HG02973 (cell line): ENCODE data around the gene ITSN2.
"Not testable (repeated sequence)": the region's sequence is repeated elsewhere in the genome, so short reads cannot be mapped to it uniquely, and the experiment has no call there.

Experiments
- ATAC-seq: cut with Tn5 transposase; IDR thresholded peaks from one replicate; pipeline ENCODE4 v1.9.1; 2021; ENCODE audit warnings: moderate library complexity; ENCODE audit not compliant: unreplicated experiment

Gene ITSN2

GRCh38 chr2:24363301-24363700 lies 3.0 kb upstream of the ITSN2 start:
- no peak for ATAC-seq

- ATAC-seq = no peak
These were observed 1.9 kb upstream of the ITSN2 start for GRCh38 chr2:24362253-24362652.

GRCh38 chr2:24360963-24361330 lies 611 bp upstream of the ITSN2 start:
- ATAC-seq = no peak

DNA sequence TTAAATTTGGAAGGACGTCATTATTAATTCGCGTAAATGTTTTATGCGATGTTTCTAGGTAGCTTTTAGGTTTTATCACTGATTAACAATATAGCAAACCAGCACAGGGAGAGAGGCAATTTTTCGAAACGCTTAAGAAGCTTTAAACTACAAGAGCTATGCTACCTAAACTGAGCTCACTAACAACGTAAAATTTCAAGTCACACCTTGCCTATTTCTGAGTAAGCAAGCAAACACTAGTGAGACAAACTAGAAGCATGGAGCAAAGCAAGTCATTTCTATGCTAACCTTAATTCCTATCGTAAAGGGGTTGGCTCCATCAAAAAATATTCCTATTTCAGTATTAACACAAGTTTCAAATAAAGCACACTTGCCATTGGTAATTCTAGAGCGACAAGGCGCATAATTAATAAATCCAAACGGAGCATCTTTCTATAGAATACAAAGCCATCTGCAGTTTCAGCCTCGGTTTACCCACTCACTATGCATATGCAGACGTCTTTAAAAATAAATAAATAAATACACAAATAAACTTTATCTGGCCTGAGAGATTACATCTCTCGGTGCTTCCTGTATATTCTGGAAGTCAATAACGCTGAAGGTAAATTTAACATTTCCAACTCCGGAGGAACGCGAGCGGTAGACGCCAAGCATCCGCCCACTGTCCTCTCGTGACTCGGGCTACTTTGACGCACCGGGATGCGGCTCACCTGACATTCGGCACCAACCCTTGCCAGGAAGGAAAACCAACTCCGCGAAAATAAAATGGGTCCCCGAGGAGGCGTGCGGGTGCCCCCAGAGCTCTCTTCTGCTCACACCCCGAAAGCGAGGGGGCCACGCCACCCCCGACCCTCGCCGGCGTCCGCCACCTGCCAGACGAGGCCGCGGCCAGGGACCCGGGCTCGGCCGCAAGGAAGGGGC lies 947 bp downstream of the ITSN2 start:
- peak; percentile 12 for ATAC-seq

DNA sequence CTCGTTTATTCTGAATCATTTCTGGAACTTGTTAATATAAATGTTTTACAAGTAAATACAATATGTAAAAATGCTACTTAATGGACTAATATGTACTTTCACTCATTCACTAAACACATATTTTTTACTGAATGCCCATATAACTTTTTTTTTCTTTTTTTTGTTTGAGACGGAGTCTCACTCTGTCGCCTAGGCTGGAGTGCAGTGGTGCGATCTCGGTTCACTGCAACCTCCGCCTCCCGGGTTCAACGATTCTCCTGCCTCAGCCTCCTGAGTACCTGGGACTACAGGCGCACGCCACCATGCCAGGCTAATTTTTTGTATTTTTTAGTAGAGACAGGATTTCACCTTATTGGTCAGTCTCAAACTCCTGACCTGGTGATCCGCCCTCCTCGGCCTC lies 2.6 kb downstream of the ITSN2 start:
- not testable (repeated sequence) for ATAC-seq

GRCh38 chr2:24357115-24357514 lies 3.2 kb downstream of the ITSN2 start:
- ATAC-seq = not testable (repeated sequence)

DNA sequence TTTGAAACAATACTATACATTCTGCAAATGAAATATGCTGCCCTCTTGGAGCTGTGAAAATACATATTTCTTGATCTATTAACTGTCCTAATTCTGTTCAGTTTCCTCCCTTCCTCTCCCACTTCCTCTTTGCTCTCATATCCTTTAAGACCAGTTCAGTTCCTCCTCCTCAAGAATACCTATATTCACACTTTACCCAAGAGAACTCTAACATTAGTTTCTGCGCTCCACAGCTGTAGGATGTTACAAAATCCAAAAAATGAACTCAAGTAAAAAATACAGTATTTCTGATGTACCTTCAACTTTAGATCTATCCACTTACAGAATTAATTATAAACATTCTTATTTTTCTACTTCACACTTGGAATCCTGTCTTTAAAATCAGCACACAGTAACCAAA lies 5.4 kb downstream of the ITSN2 start:
- no peak for ATAC-seq

DNA sequence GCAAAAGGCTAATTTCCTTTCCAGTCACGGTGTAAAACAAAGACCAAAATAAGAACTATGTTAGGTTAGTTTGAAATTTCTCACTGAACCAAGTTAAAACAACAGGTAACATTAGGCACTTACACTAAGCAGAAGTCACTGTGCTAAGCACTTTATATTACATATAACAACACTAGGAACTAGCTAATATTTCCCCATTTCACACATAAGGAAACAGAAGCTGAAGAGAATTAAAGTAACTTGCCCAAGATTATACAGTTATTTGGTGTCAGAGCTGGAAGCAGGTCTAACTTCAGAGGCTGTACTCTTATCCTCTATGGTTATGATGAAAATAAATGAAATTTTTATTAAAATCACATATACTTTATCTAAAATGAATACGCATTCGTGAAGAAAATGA lies 5.9 kb downstream of the ITSN2 start:
- no peak for ATAC-seq

GRCh38 chr2:24353973-24354372 lies 6.4 kb downstream of the ITSN2 start:
- no peak for ATAC-seq

- ATAC-seq = no peak
These were observed 7.0 kb downstream of the ITSN2 start for GRCh38 chr2:24353364-24353763.

DNA sequence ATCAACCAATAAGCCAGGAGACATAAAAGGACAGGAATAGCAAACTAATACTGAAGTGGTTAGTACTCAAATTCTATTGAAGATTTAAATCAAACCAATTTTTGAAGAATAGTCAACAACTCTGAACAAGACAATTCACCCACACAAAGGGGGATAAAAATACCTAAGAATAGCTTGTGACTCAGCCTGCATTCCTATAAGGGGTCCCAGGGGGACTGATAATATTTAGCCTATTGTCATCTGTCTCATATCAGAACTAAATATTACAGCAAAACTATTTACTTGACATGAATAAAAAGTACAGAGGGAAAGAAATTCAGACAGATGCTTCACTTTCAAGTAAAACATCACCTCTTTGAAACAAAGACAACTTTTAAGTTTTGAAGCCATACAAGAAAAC lies 7.7 kb downstream of the ITSN2 start:
- ATAC-seq = no peak

- ATAC-seq = no peak
These were observed 8.4 kb downstream of the ITSN2 start for GRCh38 chr2:24351981-24352380.

GRCh38 chr2:24351627-24351938 lies 8.8 kb downstream of the ITSN2 start:
- ATAC-seq = no peak

GRCh38 chr2:24350826-24351626 lies 9.3 kb downstream of the ITSN2 start:
- no peak for ATAC-seq

DNA sequence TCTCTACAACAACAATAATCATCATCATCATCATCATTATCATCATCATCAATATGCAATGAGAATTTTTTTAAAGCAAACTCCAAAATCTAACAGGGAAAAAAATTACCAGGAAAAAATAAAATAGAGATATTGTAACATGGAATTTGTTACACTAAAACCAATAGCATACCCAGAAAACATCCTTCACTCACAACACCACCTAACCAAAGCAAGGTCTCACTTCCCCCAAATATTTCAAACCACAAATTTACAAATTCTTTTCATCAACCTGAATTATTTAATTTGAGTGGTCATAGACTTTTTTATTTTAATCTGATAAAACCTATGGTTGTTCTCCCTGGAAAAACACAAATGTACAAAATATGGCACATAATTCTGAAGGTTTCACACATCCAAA lies 11.2 kb downstream of the ITSN2 start:
- no peak for ATAC-seq

DNA sequence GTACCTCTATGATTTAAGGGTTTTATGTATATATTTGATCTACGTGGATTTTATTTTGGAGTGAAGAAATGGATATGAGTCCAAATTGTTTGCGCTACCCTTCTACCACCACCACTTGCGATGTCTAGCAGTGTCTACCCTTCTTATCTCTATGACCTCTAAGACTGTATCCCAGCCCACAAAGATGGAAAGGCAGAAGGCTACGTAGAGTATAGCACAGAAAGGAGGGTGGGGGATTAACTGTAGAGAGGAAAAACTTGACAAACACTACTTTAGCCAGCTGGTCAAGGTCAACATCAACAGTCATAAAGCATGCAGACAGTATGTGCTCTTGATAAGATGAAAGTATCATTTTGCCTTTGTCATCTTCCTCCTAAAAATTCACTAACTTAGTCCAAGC lies 14.4 kb downstream of the ITSN2 start:
- ATAC-seq = no peak

DNA sequence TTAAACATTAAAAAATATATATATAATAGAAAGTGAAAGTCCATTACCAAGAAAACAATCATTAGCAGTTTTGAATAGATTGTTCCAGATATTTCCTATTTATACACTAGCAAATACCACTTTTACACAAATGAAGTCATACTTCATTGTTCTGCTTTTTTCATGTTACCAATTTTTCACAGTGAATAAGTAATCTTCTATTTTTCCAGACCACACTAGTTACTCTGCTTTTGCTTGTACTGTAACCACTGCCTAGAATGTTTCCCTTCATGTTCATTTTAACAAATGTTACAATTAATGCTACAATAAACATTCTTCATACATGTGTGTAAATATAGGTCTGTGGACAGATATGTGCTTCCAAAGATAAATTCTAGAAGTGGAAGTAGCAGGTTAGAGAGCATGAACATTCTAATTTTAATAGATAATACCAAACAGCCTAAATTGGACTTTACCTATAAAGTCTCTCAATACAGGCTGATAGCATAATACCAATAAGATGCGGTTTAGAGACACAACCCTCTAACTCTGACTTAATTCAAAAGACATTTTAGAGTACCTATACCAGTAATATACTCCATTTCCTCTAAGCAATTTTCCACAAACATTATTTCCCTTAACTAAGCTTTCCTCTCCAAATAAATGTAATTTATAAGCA lies 17.0 kb downstream of the ITSN2 start:
- no peak for ATAC-seq

DNA sequence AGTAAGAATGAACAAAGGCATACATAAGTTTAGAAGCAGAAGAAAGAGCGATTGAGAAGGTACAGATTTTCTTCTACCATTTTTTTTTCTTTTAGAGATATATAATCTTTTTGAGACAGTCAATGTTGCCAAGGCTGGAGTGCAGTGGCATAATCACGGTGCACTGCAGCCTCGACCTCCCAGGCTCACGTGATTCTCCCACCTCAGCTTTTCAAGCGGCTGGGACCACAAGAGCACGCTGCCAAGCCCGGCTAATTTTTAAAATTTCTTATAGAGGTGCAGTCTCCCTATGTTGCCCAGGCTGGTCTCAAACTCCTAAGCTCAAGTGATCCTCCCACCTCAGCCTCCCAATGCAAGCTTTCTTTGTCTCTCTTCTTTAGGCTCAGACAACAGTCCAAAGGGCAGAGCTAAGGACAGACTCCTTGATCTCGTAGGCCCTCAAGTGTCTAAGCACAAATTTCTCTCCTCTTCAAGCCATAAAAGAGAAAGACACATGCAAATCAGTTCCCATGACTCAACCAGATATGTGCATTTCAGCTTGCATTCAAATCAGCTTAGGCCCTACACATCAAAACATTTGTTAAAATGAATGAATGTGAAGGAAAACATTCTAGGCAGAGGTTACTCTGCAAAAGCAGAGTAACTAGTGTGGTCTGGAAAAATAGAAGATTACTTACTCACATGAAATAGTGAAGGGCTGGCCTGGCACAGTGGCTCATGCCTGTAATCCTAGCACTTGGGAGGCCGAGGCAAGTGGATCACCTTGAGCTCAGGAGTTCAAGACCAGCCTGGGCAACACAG lies 18.0 kb downstream of the ITSN2 start:
- ATAC-seq = peak; percentile 48

GRCh38 chr2:24339856-24340262 lies 20.5 kb downstream of the ITSN2 start:
- ATAC-seq = no peak

DNA sequence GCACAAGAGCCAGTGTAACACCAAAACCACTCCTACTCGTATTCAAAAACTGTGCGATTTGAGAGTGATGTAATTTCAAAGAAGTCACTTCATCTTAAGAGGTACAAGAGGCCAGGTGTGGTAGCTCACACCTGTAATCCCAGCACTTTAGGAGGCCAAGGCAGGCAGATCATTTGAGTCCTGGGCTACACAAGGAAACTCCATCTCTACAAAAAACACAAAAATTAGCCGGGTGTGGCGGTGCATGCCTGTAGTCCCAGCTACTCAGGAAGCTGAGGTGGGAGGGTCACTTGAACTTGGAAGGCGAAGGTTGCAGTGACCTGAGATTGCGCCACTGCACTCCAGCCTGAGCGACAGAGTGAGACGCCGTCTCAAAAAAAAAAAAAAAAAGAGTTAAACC lies 21.2 kb downstream of the ITSN2 start:
- ATAC-seq = not testable (repeated sequence)

GRCh38 chr2:24337890-24338289 lies 22.4 kb downstream of the ITSN2 start:
- ATAC-seq = no peak
